OCI-LY7 (cell line): ENCODE results near the gene SLC44A5. TPM values are rescaled to one million over a fixed set of nuclear protein-coding genes. Genes with fewer than 3 reads are reported as not detected.

Source experiments
- BruUV-seq: library from RNA; stranded (reverse); fragments of 400-500 nt; replicated peaks from 2 replicates; lab custom pipeline; 2021; lab: Mats Ljungman, UMichigan
- CTCF ChIA-PET: fragments of 300-600 bp; sonication (Branson Sonifier 250); formaldehyde crosslinking; loops from one replicate; lab custom pipeline; 2022; ENCODE audit warnings: antibody characterized with exemption; ENCODE audit not compliant: unreplicated experiment; lab: Charles Lee
- POLR2A ChIA-PET: fragments of 300-600 bp; sonication (Branson Sonifier 250); formaldehyde crosslinking; loops from one replicate; lab custom pipeline; 2022; ENCODE audit warnings: antibody characterized with exemption; lab: Charles Lee
- DNase-seq: peaks from one replicate; pipeline ENCODE4 v3.0.0-alpha.2; 2015; ENCODE audit warnings: low spot score
- H2AFZ ChIP-seq: fragments of 200-600 bp; sonication (generic), shearing (Covaris generic); 2 replicates; pipeline ENCODE4 v1.6.1; 2014; ENCODE audit warnings: mild to moderate bottlenecking, antibody characterized with exemption, low read length, moderate library complexity
- H3K27ac ChIP-seq: fragments of 200-600 bp; sonication (generic); 2 replicates; pipeline ENCODE4 v1.5.1; 2014; ENCODE audit warnings: mixed run types, low read depth, mild to moderate bottlenecking, moderate library complexity, low read length, inconsistent platforms; ENCODE audit not compliant: poor library complexity, severe bottlenecking
- H3K36me3 ChIP-seq: fragments of 200-600 bp; sonication (generic); 2 replicates; pipeline ENCODE4 v1.6.1; 2014; ENCODE audit warnings: mild to moderate bottlenecking, antibody characterized with exemption, low read length, moderate library complexity, mixed read lengths; ENCODE audit not compliant: insufficient read depth
- H3K4me1 ChIP-seq: fragments of 200-600 bp; sonication (generic); 2 replicates; pipeline ENCODE4 v1.5.1; 2014; ENCODE audit warnings: mild to moderate bottlenecking, low read length; ENCODE audit not compliant: insufficient read depth, poor library complexity, severe bottlenecking
- H3K4me2 ChIP-seq: fragments of 200-600 bp; sonication (generic); 2 replicates; pipeline ENCODE4 v1.6.1; 2014; ENCODE audit warnings: mild to moderate bottlenecking, low read length
- H3K4me3 ChIP-seq: fragments of 200-600 bp; sonication (generic); 2 replicates; pipeline ENCODE4 v1.5.1; 2014; ENCODE audit warnings: mild to moderate bottlenecking, low read depth, low read length; ENCODE audit not compliant: poor library complexity, severe bottlenecking
- H3K79me2 ChIP-seq: fragments of 200-600 bp; sonication (generic); 2 replicates; pipeline ENCODE4 v1.6.1; 2016; ENCODE audit warnings: low read depth, mild to moderate bottlenecking, low read length, moderate library complexity, mixed read lengths; ENCODE audit not compliant: insufficient read depth
- H3K9me2 ChIP-seq: fragments of 200-600 bp; sonication (generic); 2 replicates; pipeline ENCODE4 v1.6.1; 2016; ENCODE audit warnings: mild to moderate bottlenecking, low read length, mixed read lengths; ENCODE audit not compliant: insufficient read depth
- H3K9me3 ChIP-seq: fragments of 200-600 bp; sonication (generic); 2 replicates; pipeline ENCODE4 v1.6.1; 2014; ENCODE audit warnings: mild to moderate bottlenecking, mixed run types, low read length, mixed read lengths
- H4K20me1 ChIP-seq: fragments of 200-600 bp; sonication (generic); 2 replicates; pipeline ENCODE4 v1.6.1; 2014; ENCODE audit warnings: mild to moderate bottlenecking, antibody characterized with exemption, low read length, moderate library complexity, mixed read lengths; ENCODE audit not compliant: insufficient read depth
- EZH2phosphoT487 ChIP-seq: fragments of 200-600 bp; sonication (generic); IDR thresholded peaks from 2 replicates; pipeline ENCODE4 v1.6.1; 2018; ENCODE audit warnings: low read depth, borderline replicate concordance, mild to moderate bottlenecking, mixed run types, antibody characterized with exemption, low read length, moderate library complexity, mixed read lengths
- intact Hi-C: fragments of 100-400 bp; cut with micrococcal nuclease; formaldehyde crosslinking; loops from one replicate; pipeline ENCODE4 v1.10.0; 2022; ENCODE audit not compliant: unreplicated experiment
- total RNA-seq, 2 experiments: library from RNA; depleted of rRNA in 1 of 2; stranded (reverse); fragments of >200 nt in 1 of 2; shearing (Covaris generic) in 1 of 2; gene quantifications; 2 replicates each; pipeline ENCODE4 v1.2.3, GENCODE V29; 2014 to 2022
- TF ChIP-seq, protein P1 (sequence below): fragments of 200-600 bp; sonication (generic); conservative IDR thresholded peaks from 2 replicates; pipeline ENCODE4 v1.5.1; 2014; ENCODE audit warnings: mild to moderate bottlenecking, antibody characterized with exemption, low read length, moderate library complexity, mixed read lengths

SLC44A5 gene
- total RNA-seq, 2 experiments from 2014 or later: not detected

DNA sequence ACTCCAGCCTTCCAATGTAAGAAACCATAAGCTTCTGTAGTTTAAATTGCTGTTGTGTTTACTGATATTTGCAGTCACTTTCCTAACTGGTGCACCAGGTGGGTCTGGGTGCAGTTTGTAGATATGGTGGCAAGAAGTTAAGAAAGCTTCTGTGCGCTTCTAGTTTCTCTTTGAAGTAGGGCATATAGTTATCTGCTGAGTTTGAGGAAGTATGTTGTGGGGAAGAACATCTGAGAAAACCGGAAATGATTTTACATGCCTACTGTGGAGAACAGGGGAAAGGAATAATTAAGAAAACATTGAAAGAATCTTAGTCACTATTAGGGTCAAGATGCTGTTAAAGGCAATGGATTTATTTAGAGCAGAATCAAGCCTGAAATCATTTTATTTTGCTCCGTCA is 14.9 kb upstream of the SLC44A5 start:
- Histone ChIP-seq H3K9me3 (no peaks in the 10 kb centered on the region), H4K20me1 (no peaks in the 10 kb centered on the region), H3K9me2 (no peaks in the 10 kb centered on the region), H3K79me2 (no peaks in the 10 kb centered on the region), H3K4me3 (no peak overlapping the region), H3K4me1 (no peaks in the 10 kb centered on the region), H3K36me3 (no peaks in the 10 kb centered on the region), H2AFZ (no peak overlapping the region), H3K27ac (no peak overlapping the region), H3K4me2 (no peak overlapping the region)
- BruUV-seq: no TSS peak
- DNase-seq: no peak
- TF ChIP-seq, protein P1, sequence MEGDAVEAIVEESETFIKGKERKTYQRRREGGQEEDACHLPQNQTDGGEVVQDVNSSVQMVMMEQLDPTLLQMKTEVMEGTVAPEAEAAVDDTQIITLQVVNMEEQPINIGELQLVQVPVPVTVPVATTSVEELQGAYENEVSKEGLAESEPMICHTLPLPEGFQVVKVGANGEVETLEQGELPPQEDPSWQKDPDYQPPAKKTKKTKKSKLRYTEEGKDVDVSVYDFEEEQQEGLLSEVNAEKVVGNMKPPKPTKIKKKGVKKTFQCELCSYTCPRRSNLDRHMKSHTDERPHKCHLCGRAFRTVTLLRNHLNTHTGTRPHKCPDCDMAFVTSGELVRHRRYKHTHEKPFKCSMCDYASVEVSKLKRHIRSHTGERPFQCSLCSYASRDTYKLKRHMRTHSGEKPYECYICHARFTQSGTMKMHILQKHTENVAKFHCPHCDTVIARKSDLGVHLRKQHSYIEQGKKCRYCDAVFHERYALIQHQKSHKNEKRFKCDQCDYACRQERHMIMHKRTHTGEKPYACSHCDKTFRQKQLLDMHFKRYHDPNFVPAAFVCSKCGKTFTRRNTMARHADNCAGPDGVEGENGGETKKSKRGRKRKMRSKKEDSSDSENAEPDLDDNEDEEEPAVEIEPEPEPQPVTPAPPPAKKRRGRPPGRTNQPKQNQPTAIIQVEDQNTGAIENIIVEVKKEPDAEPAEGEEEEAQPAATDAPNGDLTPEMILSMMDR: no peak
- no peak for TF ChIP-seq EZH2phosphoT487
- ChIA-PET POLR2A (interaction anchor here (0.7 kb wide), 1 partner anchor 224 kb away, joined by 3 read pairs; no protein-coding TSS in a partner anchor), CTCF (no interaction called here)
- intact Hi-C loops: no loop called here

DNA sequence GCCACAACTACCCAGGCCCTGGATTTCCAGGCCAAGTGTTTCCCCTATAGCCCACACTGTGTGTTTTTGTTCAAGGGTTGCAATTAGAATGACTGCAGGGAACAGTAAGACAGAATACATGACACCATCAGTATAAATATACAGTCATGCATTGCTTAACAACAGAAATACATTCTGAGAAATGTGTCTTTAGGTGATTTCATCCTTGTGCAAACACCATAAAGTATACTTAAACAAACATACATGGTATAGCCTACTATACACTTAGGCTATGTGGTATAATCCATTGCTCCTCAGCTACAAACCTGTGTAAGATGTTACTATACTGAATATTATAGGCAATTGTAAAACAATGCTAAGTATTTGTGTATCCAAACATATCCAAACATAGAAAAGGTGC is 7.5 kb upstream of the SLC44A5 start:
- Histone ChIP-seq H3K9me3 (no peaks in the 10 kb centered on the region), H4K20me1 (no peaks in the 10 kb centered on the region), H3K4me1 (no peaks in the 10 kb centered on the region), H3K79me2 (no peaks in the 10 kb centered on the region), H2AFZ (no peak overlapping the region), H3K4me3 (no peak overlapping the region), H3K27ac (no peak overlapping the region), H3K36me3 (no peaks in the 10 kb centered on the region), H3K4me2 (no peak overlapping the region), H3K9me2 (no peaks in the 10 kb centered on the region)
- TF ChIP-seq, protein P1: no peak
- TF ChIP-seq EZH2phosphoT487: no peak
- intact Hi-C loops: no loop called here
- POLR2A ChIA-PET: interaction anchor here (0.6 kb wide), 1 partner anchor 504 kb away, joined by 4 read pairs; no protein-coding TSS in a partner anchor
- DNase-seq: no peak
- CTCF ChIA-PET: no interaction called here
- no TSS peak for BruUV-seq
